ENCODE data around the gene CLEC17A.

Gene CLEC17A

DNA sequence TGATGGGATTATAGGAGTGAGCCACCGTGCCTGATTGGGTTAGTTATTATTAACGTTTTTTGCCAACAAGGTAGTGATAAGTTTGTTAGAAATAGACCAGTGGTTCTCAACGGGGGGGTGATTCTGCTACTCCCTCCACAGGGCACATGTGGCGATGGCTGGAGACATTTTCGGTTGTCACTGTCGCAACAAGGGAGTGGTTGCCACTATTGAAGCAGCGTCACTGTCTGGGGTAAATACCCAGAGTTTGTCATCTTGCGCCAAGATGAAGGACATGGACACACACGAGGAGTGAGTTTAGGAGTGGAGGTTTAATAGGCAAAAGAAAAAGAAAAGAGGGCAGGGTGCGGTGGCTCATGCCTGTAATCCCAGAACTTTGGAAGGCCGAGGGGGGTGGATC is 72.8 kb downstream of the CLEC17A start:
- DNase-seq = no peak

DNA sequence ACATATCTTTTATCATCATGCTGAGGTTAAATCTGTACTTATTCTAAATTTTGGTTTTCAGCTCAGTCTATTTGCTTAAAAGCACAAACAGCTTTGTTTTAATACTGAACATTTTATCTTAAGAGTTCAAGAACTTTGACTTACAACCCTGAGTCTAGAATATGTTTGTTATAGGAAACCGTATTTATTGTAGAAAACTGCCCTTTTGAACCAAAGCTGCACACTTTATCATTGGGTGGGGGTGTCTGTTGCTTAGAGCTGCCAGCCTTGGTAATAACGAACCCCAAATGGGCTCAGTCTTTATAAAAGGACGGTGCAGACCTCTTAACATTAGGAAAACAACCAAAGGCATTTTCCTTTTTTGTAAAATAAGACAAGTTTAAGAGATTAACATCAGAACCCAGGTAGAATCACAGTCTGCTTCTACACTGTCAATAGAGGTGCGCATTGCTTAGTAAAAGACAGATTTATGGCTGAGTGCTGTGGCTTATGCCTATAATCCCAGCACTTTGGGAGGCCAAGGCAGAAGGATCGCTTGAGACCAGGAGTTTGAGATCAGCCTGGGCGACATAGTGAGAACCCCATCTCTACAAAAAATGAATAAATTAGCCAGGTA is 77.1 kb downstream of the CLEC17A start:
- DNase-seq = no peak

DNA sequence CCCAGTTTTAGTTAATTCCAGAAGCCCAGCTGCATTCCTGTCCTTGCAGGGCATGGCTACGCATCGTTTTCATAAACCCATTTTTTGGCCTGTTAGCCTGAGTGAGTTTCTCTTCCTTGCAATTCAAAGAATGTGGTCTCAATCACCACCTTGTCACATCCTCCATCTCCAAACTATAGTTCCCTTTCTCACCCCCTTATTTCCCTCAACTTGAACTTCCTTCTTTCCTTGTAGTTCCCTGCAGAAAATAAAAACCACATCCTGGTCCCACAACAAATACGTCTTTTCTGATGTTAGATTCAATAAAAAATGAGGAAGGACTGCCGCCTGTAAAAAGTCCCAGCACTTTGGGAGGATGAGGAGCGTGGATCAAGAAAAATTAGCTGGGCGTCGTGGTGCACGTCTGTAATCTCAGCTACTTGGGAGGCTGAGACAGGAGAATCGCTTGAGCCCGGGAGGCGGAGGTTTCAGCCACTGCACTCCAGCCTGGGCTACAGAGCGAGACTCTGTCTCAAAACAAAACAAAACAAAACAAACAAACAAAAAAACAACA is 78.6 kb downstream of the CLEC17A start:
- DNase-seq = no peak
